Body of pancreas (tissue), 4 donors: ENCODE results near the gene PTPRA.

ENCODE experiments used
- POLR2A ChIP-seq, 3 donors: fragments of 450-650 bp; IDR thresholded peaks; one replicate each; pipeline ENCODE4 v1.6.1; 2016; ENCODE audit warnings: antibody characterized with exemption in 3 of 3, mild to moderate bottlenecking in 2 of 3
- TF ChIP-seq, protein P1 (sequence below), 7 experiments: fragments of 450-650 bp in 4 of 7; fragments of 200-600 bp in 3 of 7; sonication (generic) in 3 of 7; IDR thresholded peaks; one replicate each; pipeline ENCODE4 v1.5.1; 2016 to 2019; ENCODE audit warnings: antibody characterized with exemption in 7 of 7

DNA sequence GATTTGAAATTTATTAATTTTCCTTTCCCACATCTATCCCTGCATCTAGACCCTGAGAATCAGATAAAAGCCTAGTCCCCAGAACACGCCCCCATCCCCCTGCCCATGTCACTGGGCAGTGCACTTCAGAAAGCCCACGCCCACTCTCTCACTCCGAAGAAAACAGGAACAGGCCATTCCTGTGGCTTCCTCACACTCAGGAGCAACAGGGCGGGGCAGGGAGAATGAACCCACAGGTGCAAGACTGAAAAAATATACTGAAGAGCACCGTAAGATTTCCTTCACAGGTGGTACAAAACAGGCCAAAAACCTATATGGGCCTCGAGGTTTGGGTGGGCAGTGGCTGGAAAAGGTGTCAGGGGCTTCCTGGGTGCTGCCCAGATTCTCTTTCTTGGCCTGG, 201.5 kb downstream of the PTPRA start:
- TF ChIP-seq, protein P1, sequence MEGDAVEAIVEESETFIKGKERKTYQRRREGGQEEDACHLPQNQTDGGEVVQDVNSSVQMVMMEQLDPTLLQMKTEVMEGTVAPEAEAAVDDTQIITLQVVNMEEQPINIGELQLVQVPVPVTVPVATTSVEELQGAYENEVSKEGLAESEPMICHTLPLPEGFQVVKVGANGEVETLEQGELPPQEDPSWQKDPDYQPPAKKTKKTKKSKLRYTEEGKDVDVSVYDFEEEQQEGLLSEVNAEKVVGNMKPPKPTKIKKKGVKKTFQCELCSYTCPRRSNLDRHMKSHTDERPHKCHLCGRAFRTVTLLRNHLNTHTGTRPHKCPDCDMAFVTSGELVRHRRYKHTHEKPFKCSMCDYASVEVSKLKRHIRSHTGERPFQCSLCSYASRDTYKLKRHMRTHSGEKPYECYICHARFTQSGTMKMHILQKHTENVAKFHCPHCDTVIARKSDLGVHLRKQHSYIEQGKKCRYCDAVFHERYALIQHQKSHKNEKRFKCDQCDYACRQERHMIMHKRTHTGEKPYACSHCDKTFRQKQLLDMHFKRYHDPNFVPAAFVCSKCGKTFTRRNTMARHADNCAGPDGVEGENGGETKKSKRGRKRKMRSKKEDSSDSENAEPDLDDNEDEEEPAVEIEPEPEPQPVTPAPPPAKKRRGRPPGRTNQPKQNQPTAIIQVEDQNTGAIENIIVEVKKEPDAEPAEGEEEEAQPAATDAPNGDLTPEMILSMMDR (IDR thresholded peaks at IDR 0.05), result no peak
- TF ChIP-seq POLR2A (IDR thresholded peaks at IDR 0.05), result no peak
